Fibroblast of skin of scalp (primary cell): ENCODE results near the gene ZNF800.

Experiments
- DNase-seq: peaks from one replicate; pipeline ENCODE4 v3.0.0-alpha.2; 2013

The ZNF800 gene

DNA sequence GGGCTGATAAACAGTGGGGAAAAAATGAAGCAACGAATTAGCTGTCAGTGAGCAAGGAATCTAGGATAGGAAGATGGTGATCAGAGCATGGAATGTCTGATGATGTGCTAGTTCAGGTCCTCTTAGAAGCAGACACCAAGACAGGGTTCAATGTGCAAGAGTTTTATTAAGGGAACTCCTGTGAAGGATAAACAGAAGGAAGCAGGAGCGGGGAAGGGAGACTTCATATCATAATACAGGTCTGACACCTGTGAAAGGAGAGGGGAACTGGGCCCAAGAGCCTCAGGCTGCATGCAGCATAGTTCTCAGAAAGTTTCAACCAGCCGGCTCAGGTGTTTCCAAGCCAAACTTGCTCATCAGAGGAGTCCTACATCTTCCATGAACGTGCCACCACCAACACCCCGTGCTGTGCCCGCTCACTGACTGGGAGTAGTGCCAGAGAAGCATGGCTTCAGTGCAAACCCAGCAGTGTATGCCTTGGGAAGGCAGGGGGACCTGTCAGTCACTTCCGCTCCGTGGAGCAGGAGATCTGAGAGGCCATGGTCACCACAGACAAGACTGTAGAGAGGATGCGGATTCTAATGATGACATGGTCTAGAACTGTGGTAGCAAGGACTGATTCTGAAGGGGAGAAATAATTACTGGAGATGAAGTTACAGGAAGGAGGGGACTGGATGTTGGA is 45.8 kb downstream of the ZNF800 start:
- no peak for DNase-seq

DNA sequence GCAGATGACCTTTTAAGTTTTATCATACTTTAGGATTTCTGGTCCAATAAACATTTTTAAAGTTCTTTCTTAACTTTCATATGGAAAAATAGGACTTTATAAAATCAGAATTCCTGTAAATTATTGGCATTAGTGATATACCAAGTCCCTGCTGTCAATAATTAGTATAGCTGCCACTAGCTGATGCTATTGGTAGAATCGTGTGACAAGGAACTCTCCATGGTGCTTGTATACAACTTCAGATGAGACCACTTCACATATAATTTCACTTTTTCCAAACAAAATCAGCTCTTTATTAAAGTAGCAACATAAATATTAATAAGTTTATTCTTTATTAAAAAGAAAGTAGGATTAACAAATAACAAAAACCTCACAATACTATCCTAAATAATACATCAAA is 49.9 kb downstream of the ZNF800 start:
- DNase-seq = no peak

DNA sequence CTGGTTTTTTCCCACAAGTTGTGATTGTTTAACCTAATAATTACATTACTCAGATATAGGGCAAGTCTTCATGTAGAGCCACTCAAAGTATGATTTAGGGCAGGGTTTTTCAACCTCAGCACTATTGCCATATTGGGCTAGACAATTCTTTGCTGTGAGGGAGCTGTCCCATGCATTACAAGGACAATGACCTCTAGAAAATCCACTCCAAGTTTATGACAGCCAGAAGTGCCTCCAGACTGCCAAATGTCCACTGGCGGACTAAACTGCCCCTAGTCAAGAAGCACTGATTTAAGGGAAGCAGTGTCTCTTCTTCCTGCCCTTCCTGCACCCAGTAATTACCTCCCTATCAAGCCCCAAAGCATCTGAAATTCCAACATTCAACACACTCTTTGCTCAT is 54.4 kb downstream of the ZNF800 start:
- no peak for DNase-seq

DNA sequence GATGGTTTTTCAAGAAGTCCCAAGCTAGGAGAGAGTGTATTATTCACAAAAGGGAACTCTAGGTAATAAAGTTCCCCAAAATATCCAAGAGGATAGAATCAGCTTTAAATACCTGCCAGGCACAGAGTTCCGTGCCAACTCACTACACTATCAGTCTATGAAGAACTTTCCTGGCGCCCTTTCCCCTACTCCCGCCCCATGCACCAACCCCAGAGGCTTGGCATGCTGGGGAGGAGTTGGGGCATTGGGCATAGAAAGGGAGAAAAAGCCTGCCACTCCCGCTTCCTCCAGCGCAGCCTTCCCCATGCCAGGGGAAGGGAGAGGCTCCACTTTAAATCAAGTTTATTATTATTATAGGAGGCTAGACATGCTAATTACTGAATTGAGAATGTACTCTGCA is 54.9 kb downstream of the ZNF800 start:
- no peak for DNase-seq

DNA sequence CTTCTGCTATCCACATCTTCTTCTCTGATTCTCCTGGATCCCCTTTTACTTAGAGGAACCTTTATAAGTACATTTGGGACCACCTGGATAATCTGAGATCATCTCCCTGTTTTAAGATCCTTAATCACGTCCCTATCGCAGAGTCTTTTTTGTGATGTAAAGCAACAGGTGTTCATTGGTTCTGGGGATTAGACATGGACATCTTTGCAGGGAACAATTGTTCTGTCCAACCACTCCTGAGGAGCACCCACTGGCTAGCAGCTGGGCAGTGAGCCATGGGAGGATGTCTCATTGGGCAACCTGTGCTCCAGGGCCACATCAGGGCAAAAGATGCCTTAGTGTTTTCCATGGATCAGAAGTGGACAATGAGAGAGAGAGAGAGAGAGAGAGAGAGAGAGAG is 56.0 kb downstream of the ZNF800 start:
- no peak for DNase-seq

DNA sequence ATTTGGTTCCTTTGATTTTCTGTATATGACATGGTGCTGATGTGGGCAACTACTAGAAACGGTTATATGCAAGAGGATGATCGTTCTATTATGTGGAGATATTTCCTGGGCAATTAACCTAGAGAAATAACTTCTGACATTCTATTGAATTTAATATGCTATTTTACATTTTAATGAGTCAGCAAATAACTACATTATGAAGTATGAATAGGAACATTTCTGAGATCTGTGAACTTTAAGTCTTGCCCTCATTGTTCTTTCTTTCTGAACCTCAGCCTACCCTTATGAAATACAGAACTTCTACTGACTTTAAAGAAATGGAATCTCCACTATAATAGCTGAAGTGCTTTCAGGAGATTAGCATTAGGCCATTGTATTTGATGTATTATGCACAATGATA is 59.6 kb downstream of the ZNF800 start:
- DNase-seq = no peak

DNA sequence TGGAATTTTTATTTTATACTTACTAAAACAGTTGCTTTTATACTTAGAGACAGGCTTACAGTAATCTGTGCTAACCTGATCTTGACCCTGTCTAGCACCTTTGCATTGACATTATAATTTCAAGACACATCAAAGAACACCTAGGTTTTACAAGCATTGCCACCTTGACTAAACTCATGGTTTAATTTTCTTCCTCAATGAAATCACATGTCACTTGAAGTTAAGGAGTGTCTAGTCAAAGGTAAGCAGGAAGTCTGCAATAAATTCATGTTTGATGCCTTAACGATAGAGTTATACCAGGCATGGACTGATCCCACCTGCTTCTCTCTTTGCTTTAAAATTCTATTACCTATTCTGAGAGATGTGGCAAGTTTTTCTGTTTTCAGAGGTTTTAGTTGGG is 62.4 kb downstream of the ZNF800 start:
- DNase-seq = no peak

DNA sequence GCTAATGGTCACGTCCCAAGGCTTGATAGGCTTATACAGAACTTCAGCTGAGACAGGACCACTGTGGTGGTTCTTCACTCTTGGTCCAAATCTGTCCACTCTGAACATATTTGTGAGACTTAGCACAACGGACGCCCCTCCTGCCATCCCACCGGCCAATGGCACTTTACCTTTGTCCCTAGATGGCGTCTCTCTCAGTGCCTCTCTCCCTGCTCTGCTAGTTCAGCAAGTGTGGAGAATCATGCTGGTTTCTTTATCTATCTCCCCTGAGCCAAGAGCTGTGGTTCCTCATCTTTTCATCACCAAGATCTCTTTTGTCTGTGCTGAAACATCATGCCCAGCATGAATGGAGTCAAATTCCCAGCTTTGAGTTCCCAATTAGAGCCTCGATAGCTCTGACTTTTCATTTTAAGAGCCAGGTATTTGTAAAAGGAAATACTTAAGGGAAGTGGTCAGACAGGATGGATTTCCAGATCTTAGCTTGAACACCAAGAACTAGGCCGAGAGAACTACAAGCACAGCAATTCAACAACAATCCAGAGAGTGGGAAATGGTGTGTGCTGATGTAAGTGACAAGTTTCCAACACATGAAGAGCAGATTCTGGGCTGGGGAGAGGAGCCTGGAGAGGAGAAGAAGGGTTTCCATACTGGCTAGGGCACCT is 69.5 kb downstream of the ZNF800 start:
- DNase-seq = no peak

DNA sequence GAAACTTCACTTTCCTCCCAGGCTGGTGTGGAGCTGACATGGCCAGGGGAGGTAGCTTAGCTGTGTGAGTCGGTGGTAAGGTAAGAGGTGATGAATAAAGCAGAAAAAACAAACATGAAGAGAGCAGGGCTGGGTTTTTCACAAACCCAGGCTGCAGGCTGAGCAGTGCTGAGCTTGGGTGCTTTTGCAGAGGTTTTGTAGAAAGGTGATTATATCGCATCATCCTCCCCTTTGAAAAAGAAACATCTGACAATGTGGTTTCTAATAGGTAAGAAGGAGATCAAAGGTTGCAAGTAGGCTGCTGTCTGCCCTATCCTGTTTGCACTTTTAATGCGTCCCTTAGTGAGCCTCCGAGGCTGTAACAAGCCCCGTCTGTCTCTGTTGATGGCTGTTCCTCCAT is 70.2 kb downstream of the ZNF800 start:
- no peak for DNase-seq

DNA sequence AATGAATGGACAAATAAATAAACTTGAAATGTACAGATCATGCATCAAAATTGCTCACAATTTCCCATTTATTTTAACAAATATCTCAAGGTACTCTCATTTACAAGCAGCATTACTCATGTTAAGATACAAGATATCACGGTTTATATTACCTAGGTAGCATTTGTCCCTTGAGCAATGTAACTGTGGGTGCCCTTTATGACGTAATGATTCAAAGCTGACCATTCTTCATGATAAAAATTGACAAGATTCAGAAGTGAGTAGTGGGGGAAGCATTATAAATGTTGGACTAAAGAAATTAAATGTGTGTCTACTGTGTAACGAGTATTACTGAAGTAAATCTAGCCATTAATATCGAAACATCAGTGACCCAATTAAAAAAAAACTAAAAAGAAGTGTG is 71.5 kb downstream of the ZNF800 start:
- DNase-seq = no peak
